Measurements from ENCODE around the gene U2AF2.
"Not testable (repeated sequence)": the region's sequence is repeated elsewhere in the genome, so short reads cannot be mapped to it uniquely, and the experiment has no call there.

U2AF2 gene

DNA sequence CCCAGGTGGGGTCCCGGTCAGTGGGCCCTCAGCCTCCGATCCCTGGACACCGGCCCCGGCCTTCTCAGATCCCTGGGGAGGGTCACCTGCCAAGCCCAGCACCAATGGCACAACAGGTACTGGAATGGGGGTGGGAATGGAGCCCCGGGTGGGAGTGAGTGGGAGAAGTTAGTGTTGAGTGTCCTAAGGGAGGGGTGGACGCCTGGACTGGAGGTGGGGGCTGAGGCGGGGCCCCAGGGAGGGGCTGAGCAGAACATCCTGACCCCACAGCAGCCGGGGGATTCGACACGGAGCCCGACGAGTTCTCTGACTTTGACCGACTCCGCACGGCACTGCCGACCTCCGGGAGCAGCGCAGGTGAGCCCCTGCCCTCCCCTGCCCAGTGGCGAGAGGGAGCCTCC, 37.8 kb downstream of the U2AF2 start:
- DNase-seq: no peak

DNA sequence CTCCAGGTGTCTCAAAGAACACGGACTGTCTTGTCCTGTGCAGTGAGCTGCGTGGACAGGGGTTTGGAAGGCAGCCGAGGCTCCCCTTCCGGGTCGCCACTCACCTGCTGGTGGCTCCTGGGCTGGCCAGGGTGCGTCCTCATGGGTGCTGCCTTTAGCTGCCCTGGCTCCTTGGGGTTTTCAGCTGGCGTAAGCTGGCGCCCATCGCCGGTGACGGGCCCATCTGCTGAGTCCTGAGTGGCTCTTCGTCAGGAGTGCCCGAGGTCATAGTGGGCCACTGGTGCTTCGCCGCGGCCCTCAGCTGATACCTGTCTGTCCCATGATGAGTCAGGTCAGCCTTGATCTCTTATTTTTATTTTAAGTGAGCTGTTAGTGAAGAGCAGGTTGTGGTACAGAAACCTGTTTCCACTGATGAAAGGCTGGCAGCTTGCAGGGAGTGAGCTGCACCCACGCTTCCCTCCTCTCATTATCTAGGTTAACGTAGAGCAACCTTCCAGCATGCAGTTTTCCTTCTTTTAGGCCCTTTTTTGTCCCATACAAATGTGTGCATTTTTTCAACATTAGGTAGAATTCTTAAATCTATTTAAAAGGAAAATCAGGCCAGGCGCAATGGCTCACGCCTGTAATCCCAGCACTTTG, 38.6 kb downstream of the U2AF2 start:
- DNase-seq: no peak

DNA sequence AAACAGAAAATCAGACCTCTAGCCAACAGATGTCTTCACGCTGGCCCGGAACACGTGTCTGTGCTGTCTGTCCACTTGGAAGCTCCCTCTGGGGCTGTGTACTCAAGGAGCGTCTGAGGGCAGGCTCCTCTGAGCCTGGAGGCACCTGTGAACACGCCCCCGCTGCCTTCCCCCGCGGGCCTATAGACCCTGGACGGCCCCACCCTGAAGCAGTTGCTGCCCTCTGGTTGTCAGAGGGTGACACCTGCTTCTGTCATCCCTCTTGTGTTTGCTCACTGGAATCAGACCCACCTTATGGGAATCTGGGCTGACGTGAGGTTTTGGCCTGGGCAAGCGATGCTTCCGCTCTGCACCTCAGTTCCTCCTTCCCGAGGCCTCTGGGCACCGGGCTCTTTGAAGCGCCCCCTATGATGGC, 39.4 kb downstream of the U2AF2 start:
- no peak for DNase-seq

DNA sequence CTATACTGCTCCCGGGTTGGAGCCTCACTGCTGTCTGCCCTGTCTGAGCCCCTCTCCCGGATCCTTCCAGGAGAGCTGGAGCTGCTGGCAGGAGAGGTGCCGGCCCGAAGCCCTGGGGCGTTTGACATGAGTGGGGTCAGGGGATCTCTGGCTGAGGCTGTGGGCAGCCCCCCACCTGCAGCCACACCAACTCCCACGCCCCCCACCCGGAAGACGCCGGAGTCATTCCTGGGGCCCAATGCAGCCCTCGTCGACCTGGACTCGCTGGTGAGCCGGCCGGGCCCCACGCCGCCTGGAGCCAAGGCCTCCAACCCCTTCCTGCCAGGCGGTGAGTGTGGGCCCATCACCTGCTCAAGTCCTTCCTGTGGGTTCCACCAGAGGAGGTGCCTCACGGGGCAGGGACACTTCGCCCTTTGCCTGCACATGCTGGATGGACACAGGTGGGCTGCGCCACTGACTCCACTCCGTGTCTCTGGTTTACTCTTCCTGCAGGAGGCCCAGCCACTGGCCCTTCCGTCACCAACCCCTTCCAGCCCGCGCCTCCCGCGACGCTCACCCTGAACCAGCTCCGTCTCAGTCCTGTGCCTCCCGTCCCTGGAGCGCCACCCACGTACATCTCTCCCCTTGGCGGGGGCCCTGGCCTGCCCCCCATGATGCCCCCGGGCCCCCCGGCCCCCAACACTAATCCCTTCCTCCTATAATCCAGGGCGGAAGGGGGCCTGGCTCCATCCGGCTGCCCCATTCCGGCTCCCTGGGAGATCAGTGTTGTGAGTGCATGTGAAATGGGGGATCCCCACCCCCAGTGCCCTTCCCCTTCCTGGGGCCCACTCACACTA, 40.0 kb downstream of the U2AF2 start:
- DNase-seq: no peak

DNA sequence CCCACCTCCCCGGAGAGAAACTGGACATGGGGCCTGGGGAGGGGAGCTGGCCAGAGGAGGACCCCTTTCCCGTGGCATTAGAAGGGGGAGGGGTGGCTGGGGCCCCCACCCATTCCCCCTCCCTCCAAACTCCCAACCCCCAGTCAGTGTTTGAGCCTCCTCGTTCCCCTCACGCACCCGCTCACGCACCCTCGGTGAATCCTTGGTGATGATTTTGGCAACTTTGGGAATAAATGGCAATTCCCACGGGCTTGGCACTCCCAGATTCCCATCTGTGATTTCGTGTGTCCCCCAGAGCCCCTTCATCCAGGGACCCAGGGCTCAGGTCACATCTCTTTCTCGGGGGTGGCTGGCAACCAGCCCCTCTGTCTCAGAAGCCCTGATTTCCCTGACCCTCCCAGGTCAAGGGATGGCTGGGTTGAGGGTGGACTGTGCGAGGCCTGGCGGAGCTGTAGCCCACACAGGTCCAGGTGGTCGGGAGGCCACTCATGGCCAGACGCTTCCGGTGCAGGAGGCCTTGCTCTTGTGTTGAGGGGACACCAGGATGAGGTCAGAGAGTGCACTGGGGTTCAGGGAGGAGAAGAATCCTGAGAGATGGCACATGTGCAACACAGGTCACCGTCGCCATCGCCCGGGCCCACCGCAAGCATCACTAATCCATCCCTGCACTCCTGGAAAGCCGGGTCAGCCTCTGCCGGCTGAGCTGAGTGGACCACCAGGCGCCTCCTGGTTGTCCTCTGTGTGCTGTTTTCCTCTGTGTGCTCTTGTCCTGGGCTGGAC, 40.9 kb downstream of the U2AF2 start:
- no peak for DNase-seq

DNA sequence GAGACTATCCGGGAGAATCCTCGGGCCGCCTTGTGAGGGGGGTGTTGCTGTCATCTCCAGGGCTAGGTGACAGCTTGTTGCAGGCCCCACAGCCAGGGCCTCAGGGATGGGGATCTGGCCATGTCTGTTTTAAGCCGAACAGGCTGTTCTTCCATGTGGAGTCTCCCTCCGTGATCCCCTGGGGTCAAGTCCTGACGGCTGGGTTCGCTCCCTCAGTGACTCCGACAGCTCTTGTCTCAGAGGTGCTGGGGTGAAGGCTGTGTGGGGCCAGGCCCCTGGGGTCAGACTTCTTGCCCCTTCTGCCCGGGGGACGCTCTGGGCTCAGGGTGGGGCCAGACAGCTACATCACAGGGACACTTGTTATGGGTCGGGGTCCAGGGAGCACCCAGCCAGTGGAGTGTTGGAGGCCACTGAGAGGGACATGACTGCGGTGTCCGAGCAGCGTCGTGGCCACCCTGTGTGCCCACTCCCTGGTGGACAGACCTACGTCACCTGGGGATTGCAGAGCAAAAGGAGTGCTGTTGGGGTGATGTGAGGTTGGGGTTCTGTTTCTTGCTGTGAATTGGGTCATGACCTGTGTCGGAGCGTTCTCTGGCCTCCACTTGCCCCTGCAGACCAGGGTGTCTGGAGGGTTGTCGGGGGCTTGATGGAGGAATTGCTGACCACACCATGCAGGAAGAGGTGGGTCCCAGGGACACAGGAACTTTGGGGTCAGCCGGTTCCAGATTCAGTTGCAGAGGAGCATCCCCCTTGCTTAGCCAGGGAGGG, 41.6 kb downstream of the U2AF2 start:
- no peak for DNase-seq

DNA sequence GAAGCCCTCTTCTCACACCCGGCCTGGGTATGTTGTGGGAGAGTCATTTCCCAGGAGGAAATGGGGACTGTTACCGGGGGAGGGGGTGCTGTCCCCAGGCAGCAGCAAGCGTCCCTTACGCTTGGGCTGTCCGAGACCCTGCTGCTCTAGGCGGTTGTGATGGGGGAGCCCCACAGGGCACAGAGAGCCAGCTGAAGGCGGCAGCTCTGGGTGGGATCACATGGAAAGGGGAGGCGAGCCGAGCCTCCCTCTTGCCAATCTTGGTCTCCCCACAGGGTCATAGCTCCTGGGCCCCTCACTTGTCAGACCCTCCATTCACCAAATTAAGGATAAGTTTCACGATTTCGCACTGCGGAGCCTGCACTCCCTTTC, 42.2 kb downstream of the U2AF2 start:
- no peak for DNase-seq

DNA sequence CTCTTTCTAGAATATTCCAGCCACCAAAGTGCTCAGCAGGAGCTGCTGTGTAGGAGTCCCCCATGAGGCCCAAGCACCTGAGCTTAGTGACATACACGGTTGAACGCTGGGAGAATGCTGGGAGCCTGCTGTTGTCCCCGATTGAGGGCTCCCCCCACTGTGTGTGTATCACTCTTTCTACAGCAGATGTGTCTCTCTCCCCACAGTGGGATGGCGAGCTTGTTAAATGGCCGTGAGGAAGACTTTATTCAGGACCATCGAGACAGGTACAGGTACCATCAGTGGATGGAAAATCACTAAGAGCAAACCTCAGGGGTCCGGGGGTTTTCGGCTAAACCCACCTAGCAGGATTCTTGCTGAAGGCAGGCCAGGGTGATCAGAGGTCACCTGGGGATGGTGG, 42.9 kb downstream of the U2AF2 start:
- no peak for DNase-seq

DNA sequence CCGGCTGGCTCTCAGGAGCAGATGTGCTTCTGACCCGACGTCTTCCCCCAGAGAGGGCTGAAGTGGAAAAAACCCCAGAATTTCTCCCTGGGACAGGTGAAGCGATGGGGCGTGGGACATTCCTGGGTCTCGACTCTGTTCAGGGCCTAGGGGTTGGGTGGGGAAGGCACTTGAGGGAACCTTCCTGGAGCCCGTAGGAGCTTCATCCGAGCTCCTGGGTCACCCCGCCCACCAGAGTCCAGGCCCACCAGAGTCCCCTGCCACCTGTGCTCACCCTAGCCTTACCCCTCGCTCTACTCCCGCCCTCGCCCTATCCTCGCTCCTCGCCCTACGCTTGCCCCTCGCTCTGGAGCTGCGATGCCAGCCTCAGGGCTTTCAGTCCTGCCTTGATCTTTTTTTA, 43.4 kb downstream of the U2AF2 start:
- no peak for DNase-seq

DNA sequence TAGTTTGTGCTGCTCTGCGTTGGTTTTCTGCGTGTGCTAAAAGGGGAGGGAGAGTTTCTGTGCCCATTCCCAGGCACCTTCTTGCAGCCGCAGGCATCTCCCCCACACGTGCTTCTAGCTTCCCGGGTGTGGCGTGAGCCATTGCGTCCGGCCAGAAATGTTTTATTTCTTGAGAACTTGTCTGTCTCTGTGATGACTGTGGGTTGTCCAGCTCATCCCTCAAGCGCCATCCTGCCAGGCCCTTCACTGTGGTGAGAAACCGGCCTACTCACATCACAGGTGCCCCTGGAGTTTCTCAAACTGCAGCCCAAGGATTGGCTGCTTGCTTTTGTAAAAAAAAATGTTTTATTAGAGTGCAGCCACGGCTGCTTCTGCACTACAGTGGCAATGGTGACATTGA, 44.4 kb downstream of the U2AF2 start:
- no peak for DNase-seq

DNA sequence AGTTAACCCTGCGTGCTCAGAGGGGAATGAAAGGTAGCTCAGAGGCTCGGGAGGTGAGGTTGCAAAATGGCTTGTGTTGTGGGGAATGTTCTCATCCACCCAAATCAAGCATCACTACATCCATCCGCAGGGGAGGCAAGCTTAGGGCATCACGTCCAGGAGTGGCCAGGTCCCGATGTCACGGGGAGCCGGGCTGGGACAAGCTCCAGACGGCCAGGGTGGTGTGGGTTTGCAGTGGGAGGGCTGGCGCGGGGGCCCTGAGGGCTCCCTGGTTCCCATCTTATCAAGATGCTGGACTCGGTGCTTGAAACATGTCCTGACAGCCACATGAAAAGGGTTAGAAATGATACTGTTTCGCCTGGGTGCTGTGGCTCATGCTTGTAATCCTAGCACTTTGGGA, 46.0 kb downstream of the U2AF2 start:
- DNase-seq: no peak

DNA sequence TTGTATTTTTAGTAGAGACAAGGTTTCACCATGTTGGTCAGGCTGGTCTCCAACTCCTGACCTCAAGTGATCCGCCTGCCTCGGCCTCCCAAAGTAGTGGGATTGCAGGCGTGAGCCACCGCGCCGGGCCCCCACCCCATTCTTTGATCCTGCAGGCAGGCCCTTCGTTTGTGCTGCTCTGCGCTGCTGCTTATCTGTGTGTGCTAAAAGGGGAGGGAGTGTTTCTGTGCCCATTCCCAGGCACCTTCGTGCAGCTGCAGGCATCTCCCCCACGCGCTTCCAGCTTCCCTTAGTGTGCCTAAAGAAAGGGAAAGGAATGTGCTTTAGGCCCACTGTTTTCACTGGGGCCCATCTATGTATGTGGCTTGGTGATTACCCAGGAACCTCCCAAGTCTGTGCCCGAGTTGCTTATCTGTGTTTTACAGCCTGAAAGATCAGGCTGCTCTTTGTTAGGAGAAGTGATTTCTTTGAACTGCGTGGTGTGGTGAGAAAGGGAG, 47.3 kb downstream of the U2AF2 start:
- DNase-seq: no peak

DNA sequence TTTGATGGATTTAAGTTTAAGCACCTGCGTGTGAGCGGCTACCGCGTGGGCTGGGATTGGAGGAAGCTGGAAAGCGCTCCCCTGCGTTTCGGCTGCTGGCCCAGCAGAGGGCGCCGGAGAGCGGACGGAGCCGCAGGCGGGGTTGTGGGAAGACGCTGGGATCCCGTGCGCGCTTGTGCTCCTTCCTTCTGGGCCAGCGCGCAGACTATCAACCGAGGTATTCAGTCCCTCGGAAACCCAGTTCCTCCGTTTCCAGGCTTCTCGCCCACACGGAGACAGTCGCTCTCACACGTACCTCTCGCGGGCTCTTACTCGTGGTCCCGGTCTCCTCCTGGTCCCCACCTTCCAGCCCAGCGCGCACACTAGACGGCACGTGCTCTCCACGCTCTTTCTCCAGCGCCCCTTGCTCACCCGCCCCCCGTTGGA, 49.0 kb downstream of the U2AF2 start:
- DNase-seq: no peak

DNA sequence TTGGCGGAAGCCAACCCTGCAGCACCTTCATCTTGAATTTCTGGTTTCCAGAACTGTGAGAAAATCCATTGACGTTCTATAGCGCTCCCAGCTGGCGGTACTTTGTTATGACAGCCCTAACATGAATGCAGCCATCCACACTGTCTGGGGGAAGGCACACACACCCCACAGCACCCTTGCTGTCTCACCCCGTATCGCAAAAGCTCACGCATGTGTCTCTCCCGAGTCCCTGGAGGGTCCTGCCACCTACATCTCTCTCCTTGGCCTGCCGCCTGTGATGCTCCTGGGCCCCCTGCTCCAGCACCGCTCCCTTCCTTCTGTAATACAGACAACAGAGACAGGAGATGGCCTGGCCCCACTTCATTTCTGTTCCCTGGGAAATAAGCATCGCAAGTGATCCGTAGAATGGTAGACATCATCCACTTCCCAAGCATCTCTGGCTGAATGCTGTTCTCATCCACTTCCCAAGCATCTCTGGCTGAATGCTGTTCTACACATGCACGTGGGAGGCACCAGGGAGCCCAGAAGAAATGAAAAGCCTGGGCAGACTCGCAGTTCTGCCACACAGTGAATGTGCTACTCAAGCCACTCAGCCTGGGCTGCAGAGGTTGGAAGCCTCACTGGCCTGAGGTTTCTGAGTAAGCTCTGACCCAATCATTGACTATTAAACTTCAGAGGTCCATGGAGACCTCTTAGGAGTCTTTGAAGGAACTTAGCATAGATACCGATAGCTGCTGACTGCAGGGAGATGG, 49.8 kb downstream of the U2AF2 start:
- DNase-seq: no peak

DNA sequence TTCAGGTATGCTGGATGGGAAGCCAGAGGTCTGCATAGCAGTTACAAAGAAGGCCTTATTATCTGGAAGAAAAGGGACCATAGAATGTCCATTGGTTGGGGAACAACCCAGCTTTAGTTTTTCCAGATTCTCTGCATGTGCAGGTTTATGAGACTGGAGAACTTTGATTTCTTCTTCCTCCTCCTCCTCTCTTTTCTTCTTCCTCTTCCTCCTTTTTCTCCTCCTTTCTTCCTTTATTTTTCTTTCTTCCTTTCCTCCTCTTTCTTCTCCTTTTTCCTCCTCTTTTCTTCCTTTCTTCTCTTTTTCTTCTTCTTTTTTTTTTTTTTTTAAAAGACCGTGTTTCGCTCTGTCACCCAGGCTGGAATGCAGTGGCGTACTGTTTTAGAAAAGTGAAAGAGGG, 51.1 kb downstream of the U2AF2 start:
- no peak for DNase-seq

DNA sequence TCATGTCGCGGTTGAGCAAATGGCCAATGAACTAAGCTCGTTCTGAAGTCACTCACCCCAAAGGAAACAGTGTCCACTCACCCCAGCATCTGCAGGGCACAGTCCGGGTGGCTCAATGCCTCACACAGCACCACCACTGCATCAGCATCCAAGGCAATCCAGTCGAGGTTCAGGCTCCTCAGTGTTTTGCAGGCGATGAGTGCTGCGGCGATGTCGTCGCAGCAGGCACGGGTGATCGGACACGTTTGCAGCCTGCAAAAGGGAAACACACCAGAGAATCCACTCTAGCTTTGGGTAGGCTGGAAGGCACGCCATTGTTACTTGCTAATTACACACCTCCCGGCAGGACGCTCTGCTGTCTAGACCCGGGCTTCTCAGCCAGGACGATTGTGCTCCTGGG, 56.9 kb downstream of the U2AF2 start:
- no peak for DNase-seq

DNA sequence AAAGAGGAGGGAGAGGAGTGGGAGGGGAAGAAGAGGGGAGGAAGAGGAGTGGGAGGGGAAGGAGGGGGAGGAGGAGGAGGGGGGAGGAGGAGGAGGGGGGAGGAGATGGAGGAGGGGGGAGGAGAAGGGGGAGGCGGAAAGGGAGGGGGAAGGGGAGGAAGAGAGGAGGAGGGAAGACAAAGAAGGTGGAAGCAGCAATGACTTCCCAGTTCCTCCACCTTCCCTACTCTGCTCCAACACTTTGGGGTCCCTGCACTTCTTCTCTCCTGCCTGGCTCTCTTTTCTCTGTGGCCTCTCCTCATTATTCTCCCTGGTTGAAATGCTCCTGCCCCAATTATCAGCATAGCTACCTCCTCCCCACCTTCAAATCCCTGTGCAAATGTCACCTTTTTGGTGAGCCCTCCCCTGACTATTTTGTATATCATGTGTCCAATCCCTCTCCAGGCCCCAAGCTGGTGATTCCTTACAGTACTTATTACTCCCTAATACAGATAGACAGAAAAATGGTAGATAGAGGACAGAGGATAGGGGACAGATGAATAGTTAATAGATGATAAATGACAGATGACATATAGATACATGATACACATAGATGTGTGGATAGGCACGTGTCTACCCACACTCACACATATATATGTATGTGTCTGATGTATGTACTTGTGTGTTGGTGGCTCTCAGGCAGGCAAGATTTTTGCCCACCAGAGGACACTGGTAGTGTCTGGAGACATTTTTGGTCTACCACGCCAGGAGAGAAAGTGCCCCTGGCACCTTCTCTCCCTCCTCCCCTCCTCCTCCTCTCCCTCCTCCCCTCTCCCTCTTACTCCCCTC, 58.2 kb downstream of the U2AF2 start:
- no peak for DNase-seq

DNA sequence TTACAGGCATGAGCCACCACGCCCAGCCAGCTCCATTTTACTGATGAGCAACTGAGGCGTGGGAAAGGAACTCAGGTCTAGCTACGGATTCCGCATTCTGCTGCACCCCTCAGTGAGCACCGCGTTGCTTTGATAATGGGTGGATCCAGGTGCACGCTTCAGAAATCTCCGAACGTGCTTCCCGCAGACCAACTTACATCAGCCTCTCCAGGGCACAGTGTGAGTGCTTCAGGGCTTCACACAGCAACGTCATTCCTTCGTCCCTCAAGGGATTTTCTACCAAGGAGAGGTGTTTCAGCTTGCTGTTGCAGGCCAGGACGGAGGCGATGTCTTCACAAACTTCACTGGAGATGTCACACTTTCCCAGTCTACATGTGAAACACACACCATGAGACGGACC, 61.7 kb downstream of the U2AF2 start:
- no peak for DNase-seq

DNA sequence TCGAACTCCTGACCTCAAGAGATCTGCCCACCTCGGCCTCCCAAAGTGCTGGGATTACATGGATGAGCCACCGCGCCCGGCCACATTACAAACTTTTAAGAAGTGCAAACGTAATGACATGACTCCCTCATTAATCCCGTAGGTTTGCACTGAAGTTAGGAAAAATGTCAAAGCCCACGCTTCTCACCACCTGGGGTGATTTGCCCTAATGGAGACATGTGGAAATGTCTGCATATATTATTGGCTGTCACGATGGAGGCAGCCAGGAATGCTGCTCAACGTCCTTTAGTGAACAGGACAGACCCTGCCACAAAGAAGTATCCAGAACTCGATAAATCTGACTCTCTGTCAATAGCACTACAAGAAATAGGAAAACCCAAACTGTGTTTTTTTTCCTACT, 62.4 kb downstream of the U2AF2 start:
- no peak for DNase-seq

DNA sequence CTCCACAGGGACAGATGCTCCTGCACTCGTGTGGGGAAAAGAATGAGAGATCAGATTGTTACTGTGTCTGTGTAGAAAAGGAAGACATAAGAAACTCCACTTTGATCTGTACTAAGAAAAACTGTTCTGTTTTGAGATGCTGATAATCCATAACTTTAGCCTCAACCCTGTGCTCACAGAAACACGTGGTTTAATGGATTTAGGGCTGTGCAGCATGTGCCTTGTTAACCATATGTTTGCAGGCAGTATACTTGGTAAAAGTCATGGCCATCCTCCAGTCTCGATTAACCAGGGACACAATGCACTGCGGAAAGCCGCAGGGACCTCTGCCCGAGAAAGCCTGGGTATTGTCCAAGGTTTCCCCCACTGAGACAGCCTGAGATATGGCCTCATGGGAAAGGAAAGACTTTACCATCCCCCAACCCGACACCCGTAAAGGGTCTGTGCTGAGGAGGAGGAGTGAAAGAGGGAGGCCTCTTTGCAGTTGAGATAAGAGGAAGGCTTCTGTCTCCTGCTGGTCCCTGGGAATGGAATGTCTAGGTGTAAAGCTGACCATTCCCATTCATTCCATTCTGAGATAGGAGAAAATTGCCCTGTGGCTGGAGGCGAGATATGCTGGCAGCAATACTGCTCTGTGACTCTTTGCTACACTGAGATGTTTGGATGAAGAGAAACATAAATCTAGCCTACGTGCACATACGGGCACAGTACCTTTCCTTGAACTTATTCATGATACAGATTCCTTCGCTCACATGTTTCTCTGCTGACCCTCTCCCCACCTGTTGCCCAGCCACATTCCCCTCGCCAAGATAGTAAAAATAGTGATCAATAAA, 63.3 kb downstream of the U2AF2 start:
- DNase-seq: not testable (repeated sequence)
